HFFc6 (cell line): ENCODE data around the gene EPO. TPM values are rescaled to one million over a fixed set of nuclear protein-coding genes. Genes with fewer than 3 reads are reported as not detected.

ENCODE experiments used
- DNase-seq: peaks from one replicate; pipeline ENCODE4 v3.0.0-alpha.2; 2018
- H3K27ac Mint-ChIP-seq: 2 replicates; pipeline ENCODE4 v1.8.0; 2020; ENCODE audit warnings: mild to moderate bottlenecking, mixed read lengths
- H3K27me3 Mint-ChIP-seq: 2 replicates; pipeline ENCODE4 v1.8.0; 2021; ENCODE audit warnings: mild to moderate bottlenecking, moderate library complexity, mixed read lengths; ENCODE audit not compliant: insufficient read depth
- H3K36me3 Mint-ChIP-seq: 2 replicates; pipeline ENCODE4 v1.8.0; 2021; ENCODE audit warnings: low read depth, mixed read lengths
- H3K4me1 Mint-ChIP-seq: 2 replicates; pipeline ENCODE4 v1.8.0; 2020; ENCODE audit warnings: low read depth, mixed read lengths
- H3K4me3 Mint-ChIP-seq: 2 replicates; pipeline ENCODE4 v1.8.0; 2020; ENCODE audit warnings: mild to moderate bottlenecking, moderate library complexity, mixed read lengths
- H3K9me3 Mint-ChIP-seq: 2 replicates; pipeline ENCODE4 v1.8.0; 2020; ENCODE audit warnings: mild to moderate bottlenecking, mixed read lengths
- total RNA-seq, 6 experiments: library from RNA; stranded (reverse); fragmentation: NEBNext Ultra II Directional; extraction: Animal tissue kit (Norgen Biotek cat#: 25700); gene quantifications; 2 replicates in 1 of 6; 3 replicates in 5 of 6; pipeline ENCODE4 v1.2.3, GENCODE V29; 2021
- TF ChIP-seq, protein P1 (sequence below): fragments of 200-600 bp; sonication (generic); IDR thresholded peaks from 2 replicates; pipeline ENCODE4 v1.5.0; 2021; ENCODE audit warnings: antibody characterized with exemption, mild to moderate bottlenecking

Gene EPO
- total RNA-seq, 6 experiments from 2014 or later, result not detected

DNA sequence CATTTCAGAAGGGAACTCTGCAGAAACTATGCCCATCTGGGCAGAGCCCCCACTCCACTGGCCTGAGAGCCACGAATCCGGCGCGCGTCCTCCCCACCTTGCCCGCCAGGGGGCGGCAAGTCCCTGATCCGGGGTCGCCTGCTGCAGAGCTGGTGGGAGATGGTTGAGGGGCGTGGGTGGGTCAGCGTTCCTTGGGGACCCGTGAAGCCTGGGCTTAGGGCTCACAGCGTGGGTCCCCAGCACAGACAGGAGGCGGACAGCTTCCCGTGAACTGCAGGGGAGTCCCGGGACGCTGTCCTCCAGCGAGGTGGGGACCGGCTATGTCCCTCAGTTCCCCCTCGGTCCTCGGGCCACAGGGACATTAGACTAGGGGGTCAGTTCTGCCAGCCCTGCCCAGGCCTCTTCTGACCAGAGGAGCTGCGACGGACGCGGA lies 14.9 kb upstream of the EPO start:
- Mint-ChIP-seq H3K27ac (peak overlapping the region; percentile 89), H3K4me3 (peak overlapping the region; percentile 98), H3K27me3 (peaks cover 4% of the 10 kb centered on the region), H3K36me3 (peaks cover 6% of the 10 kb centered on the region; the same call in 1 of the 2 replicates), H3K9me3 (no peaks in the 10 kb centered on the region), H3K4me1 (peaks cover 9% of the 10 kb centered on the region)
- peak; percentile 36 for DNase-seq
- TF ChIP-seq, protein P1, sequence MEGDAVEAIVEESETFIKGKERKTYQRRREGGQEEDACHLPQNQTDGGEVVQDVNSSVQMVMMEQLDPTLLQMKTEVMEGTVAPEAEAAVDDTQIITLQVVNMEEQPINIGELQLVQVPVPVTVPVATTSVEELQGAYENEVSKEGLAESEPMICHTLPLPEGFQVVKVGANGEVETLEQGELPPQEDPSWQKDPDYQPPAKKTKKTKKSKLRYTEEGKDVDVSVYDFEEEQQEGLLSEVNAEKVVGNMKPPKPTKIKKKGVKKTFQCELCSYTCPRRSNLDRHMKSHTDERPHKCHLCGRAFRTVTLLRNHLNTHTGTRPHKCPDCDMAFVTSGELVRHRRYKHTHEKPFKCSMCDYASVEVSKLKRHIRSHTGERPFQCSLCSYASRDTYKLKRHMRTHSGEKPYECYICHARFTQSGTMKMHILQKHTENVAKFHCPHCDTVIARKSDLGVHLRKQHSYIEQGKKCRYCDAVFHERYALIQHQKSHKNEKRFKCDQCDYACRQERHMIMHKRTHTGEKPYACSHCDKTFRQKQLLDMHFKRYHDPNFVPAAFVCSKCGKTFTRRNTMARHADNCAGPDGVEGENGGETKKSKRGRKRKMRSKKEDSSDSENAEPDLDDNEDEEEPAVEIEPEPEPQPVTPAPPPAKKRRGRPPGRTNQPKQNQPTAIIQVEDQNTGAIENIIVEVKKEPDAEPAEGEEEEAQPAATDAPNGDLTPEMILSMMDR, result peak; percentile 97

DNA sequence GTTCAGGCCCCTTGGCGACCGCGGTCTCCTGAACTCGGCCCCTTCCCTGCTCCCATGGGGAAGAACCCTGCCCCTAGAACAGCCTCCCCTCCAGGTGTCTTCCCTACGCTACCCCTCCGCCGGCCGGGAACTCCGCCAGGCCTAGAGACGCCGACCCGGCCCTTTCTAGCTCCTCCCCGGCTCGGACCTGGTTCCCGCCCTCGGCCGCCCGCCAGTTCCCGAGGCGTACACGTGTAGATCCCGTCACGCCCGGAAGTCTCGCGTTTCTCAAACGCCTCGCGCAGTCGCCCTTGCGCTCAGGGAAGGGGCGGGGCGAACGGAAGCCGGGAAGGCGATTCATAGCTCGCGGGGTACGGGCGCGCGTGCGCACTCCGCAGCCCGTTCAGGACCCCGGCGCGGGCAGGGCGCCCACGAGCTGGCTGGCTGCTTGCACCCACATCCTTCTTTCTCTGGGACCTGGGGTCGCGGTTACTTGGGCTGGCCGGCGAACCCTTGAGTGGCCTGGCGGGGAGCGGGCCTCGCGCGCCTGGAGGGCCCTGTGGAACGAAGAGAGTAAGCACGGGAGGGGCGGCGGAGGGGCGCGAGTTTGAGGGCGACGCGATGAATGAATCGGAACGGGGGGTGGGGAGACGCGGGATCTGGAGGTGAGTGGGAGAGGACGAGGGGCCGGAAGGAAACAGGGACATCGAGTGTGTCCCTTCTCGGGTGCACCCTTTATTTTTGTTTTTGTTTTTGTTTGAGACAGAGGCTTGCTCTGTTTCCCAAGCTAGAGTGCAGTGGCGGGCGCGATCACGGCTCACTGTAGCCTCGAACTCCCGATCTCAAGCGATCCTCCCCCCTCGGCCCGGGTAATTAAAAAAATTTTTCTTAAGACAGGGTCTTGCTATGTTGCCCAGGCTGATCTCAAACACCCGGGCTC lies 14.3 kb upstream of the EPO start, which contains the start of gene POP7:
Gene POP7, plus strand, starts transcription at position 369 of the 919 bp plus-strand sequence. CDS start 710 bp downstream, outside the sequence.
- peaks cover 9% of the 10 kb centered on the region for H3K4me1 Mint-ChIP-seq
- peaks cover 6% of the 10 kb centered on the region; the same call in 1 of the 2 replicates for H3K36me3 Mint-ChIP-seq
- peak within 1 kb of the TSS; percentile 89 for H3K27ac Mint-ChIP-seq
- H3K9me3 Mint-ChIP-seq, result no peaks in the 10 kb centered on the region
- peak within 1 kb of the TSS; percentile 98 for H3K4me3 Mint-ChIP-seq
- TF ChIP-seq, protein P1, result no peak
- peak; percentile 96 for DNase-seq
- peaks cover 4% of the 10 kb centered on the region for H3K27me3 Mint-ChIP-seq

DNA sequence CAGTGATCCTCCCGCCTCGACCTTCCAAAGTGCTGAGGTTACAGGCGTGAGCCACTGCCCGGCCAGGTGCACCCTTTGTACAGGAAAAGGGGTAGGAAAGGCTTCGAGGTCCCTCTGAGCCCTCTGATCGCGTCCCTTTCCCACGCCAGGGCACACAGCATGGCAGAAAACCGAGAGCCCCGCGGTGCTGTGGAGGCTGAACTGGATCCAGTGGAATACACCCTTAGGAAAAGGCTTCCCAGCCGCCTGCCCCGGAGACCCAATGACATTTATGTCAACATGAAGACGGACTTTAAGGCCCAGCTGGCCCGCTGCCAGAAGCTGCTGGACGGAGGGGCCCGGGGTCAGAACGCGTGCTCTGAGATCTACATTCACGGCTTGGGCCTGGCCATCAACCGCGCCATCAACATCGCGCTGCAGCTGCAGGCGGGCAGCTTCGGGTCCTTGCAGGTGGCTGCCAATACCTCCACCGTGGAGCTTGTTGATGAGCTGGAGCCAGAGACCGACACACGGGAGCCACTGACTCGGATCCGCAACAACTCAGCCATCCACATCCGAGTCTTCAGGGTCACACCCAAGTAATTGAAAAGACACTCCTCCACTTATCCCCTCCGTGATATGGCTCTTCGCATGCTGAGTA lies 13.5 kb upstream of the EPO start:
- Mint-ChIP-seq H3K4me3 (peak overlapping the region; percentile 98), H3K27ac (peak overlapping the region; percentile 89; the same call in 1 of the 2 replicates), H3K27me3 (peaks cover 2% of the 10 kb centered on the region), H3K9me3 (no peaks in the 10 kb centered on the region), H3K36me3 (peaks cover 6% of the 10 kb centered on the region; the same call in 1 of the 2 replicates), H3K4me1 (peaks cover 9% of the 10 kb centered on the region)
- no peak for DNase-seq
- TF ChIP-seq, protein P1, result no peak

DNA sequence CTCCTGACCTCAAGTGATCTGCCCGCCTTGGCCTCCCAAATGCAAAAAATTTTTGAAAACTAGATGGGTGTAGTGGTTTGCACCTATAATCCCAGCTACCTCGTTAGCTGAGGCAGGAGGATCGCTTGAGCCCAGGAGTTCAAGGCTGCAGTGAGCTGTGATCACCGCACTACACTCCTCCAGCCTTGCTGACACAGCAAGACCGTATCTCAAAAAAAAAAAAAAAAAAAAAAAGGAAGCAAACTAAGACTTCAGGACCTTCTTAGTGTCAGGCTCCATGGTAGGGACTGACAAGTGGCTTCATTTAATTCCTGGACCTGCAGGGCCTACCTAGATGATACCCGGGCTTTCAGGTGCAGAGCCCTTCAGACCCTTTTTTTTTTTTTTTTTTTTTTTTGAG lies 11.9 kb upstream of the EPO start:
- H3K27ac Mint-ChIP-seq, result no peak overlapping the region
- peaks cover 9% of the 10 kb centered on the region for H3K4me1 Mint-ChIP-seq

DNA sequence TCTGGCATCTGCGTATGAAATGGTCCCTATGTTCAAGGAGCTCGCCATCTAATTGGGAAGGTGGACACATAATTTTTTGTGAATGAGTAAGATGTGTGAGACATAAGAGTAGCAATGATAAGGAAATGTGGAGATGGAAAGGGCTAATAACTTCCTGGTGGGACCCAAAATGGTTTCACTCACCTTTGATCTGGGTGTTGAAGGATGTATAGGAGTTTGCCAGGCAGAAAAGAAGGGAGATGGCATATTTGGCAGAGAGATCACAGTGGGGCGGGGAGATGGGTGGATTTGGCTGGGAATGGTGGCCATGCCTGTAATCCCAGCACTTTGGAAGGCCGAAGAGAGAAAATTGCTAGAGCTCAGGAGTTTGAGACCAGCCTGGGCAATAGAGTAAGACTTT lies 9.8 kb upstream of the EPO start:
- no peak for DNase-seq
- peaks cover 3% of the 10 kb centered on the region for H3K27me3 Mint-ChIP-seq
- H3K27ac Mint-ChIP-seq, result no peak overlapping the region
- H3K4me3 Mint-ChIP-seq, result no peak overlapping the region
- H3K9me3 Mint-ChIP-seq, result no peaks in the 10 kb centered on the region
- peaks cover 9% of the 10 kb centered on the region for H3K4me1 Mint-ChIP-seq
- H3K36me3 Mint-ChIP-seq, result peaks cover 6% of the 10 kb centered on the region; the same call in 1 of the 2 replicates
- TF ChIP-seq, protein P1, result no peak

More for the DNA sequence above, 11.9 kb upstream of the EPO start:
- H3K9me3 Mint-ChIP-seq, result no peaks in the 10 kb centered on the region
- TF ChIP-seq, protein P1, result no peak
- DNase-seq, result no peak
- H3K4me3 Mint-ChIP-seq, result no peak overlapping the region
- H3K36me3 Mint-ChIP-seq, result peaks cover 6% of the 10 kb centered on the region; the same call in 1 of the 2 replicates
- H3K27me3 Mint-ChIP-seq, result no peaks in the 10 kb centered on the region
